Measurements from ENCODE around the gene NPW.

DNA sequence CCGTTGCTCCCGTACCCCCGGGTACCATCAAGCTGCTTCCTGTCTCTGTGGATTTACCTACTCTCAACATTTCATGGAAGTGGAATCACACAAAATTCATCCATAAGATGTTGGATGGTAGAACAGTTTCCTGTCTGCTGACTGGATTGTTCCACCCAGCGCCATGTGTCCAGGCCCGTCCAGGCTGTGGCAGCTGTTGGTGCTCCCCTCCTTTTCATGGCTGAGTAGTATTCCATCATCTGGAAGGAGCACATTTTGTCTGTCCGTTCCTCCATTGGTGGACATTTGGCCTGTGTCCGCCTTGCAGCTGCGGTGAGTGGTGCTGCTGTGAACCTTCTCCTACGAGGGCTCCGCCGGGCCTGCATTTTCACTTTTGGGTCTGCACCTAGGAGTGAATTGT lies 46.6 kb downstream of the NPW start:
- TF ChIP-seq POLR2A (IDR thresholded peaks at IDR 0.05; ENCODE audit: low read depth, low read length): no peak
- TF ChIP-seq POLR2AphosphoS5 (IDR thresholded peaks at IDR 0.05; ENCODE audit: low read depth, low read length): no peak
- TF ChIP-seq TAF1 (IDR thresholded peaks at IDR 0.05; ENCODE audit: borderline replicate concordance, low read depth, low read length): no peak
